Skeletal muscle satellite cell (primary cell): ENCODE results near the gene TPST1.
"Not testable (repeated sequence)": the region's sequence is repeated elsewhere in the genome, so short reads cannot be mapped to it uniquely, and the experiment has no call there.

Source experiments
- H3K27me3 ChIP-seq: 2 replicates; pipeline ENCODE4 v1.7.0; 2013; ENCODE audit warnings: low read length; ENCODE audit not compliant: control insufficient read depth, insufficient read depth
- H3K36me3 ChIP-seq: 2 replicates; pipeline ENCODE4 v1.7.0; 2013; ENCODE audit warnings: mild to moderate bottlenecking, control low read depth, low read length; ENCODE audit not compliant: insufficient read depth
- H3K4me1 ChIP-seq: 2 replicates; pipeline ENCODE4 v1.7.0; 2013; ENCODE audit warnings: low read length; ENCODE audit not compliant: control insufficient read depth, insufficient read depth
- H3K4me2 ChIP-seq: 2 replicates; pipeline ENCODE4 v1.7.0; 2013; ENCODE audit warnings: mild to moderate bottlenecking, low read length
- H3K4me3 ChIP-seq: 2 replicates; pipeline ENCODE4 v1.7.0; 2013; ENCODE audit warnings: low read length
- H3K9ac ChIP-seq: 2 replicates; pipeline ENCODE4 v1.7.0; 2013; ENCODE audit warnings: mild to moderate bottlenecking, low read depth, low read length, moderate library complexity
- H3K9me3 ChIP-seq: replicated peaks from 2 replicates; pipeline ENCODE4 v1.7.0; 2013; ENCODE audit warnings: mild to moderate bottlenecking, control low read depth, low read length

Gene TPST1

DNA sequence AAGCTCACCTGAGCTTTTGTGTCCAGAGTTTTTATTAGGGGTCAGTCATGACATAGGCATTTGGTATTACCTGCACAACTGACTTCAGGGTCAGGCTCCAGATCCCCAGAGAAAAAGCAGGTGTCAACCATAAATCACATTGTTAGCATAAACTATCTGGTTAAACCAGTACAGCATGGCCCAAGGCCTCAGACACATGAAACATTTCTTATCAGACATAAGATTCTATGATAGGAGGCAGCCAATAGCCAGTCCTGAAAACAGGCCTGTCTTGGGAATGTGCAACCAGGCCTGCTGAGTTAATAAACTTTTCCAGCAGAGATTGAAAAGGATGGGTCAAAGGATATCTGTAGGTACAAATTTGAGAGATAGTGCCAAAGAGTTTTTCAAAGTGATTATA is 116.1 kb downstream of the TPST1 start:
- Histone ChIP-seq H3K4me1 (peaks cover 6% of the 10 kb centered on the region), H3K4me3 (no peak overlapping the region), H3K4me2 (no peak overlapping the region), H3K9ac (no peak overlapping the region), H3K9me3 (no peaks in the 10 kb centered on the region), H3K27me3 (no peaks in the 10 kb centered on the region), H3K36me3 (no peaks in the 10 kb centered on the region)

DNA sequence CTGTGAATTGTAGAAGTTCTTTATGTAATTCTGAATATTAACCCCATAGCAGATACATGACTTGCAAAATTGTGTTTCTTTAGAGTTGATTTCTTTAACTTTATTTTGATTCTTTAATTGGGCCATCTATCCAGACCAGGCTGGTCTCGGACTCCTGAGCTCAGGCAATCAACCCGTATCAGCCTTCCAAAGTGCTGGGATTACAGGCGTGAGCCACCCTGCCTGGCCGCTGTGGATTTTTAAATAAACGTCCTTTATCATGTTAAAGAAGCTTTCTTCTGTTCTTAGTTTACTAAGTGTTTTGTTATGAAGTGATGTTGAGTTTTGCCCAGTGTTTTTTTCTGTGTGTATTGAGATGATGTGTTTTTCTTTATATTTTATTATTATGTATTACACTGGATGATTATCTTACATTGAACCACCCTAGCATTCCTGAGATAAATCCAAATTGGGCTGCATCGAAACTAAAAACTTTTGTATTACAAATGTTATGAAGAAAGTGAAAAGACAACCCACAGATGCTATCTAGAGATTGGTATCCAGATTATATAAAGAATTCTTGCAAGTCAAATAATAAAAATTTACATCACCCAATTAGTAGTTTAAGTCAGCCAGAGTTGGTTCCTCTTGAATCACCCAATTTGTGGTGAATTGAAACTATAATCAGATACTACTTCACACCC is 118.1 kb downstream of the TPST1 start:
- Histone ChIP-seq H3K4me1 (peaks cover 18% of the 10 kb centered on the region), H3K27me3 (no peaks in the 10 kb centered on the region), H3K4me2 (no peak overlapping the region), H3K9me3 (no peaks in the 10 kb centered on the region), H3K36me3 (no peaks in the 10 kb centered on the region), H3K4me3 (no peak overlapping the region), H3K9ac (no peak overlapping the region)

GRCh38 chr7:66324985-66325384 is 119.9 kb downstream of the TPST1 start:
- H3K36me3 ChIP-seq, result not testable (repeated sequence)

GRCh38 chr7:66326501-66327215 is 121.5 kb downstream of the TPST1 start:
- Histone ChIP-seq H3K4me1 (peaks cover 28% of the 10 kb centered on the region), H3K4me2 (peak overlapping the region; percentile 52), H3K9ac (no peak overlapping the region), H3K4me3 (peak overlapping the region; percentile 12), H3K27me3 (no peaks in the 10 kb centered on the region), H3K36me3 (no peaks in the 10 kb centered on the region), H3K9me3 (no peaks in the 10 kb centered on the region)

More at GRCh38 chr7:66324985-66325384, 119.9 kb downstream of the TPST1 start:
- H3K9me3 ChIP-seq, H3K4me2 ChIP-seq, H3K27me3 ChIP-seq, H3K9ac ChIP-seq, H3K4me3 ChIP-seq: not testable (repeated sequence)
- H3K4me1 ChIP-seq, result peaks cover 18% of the 10 kb centered on the region

GRCh38 chr7:66330961-66331360 is 125.8 kb downstream of the TPST1 start:
- Histone ChIP-seq H3K27me3 (no peaks in the 10 kb centered on the region), H3K9me3 (no peaks in the 10 kb centered on the region), H3K4me1 (peaks cover 29% of the 10 kb centered on the region), H3K9ac (no peak overlapping the region), H3K4me3 (no peak overlapping the region), H3K4me2 (no peak overlapping the region), H3K36me3 (no peaks in the 10 kb centered on the region)

GRCh38 chr7:66331883-66332282 is 126.7 kb downstream of the TPST1 start:
- Histone ChIP-seq H3K4me1 (peaks cover 20% of the 10 kb centered on the region), H3K9me3 (no peaks in the 10 kb centered on the region), H3K36me3 (no peaks in the 10 kb centered on the region), H3K27me3 (no peaks in the 10 kb centered on the region), H3K4me3 (no peak overlapping the region), H3K4me2 (no peak overlapping the region), H3K9ac (no peak overlapping the region)

- Histone ChIP-seq H3K9me3 (no peaks in the 10 kb centered on the region), H3K4me3 (no peak overlapping the region), H3K4me2 (no peak overlapping the region), H3K4me1 (peaks cover 14% of the 10 kb centered on the region), H3K27me3 (no peaks in the 10 kb centered on the region), H3K36me3 (no peaks in the 10 kb centered on the region), H3K9ac (no peak overlapping the region)
These were observed 128.3 kb downstream of the TPST1 start for GRCh38 chr7:66333443-66333842.

DNA sequence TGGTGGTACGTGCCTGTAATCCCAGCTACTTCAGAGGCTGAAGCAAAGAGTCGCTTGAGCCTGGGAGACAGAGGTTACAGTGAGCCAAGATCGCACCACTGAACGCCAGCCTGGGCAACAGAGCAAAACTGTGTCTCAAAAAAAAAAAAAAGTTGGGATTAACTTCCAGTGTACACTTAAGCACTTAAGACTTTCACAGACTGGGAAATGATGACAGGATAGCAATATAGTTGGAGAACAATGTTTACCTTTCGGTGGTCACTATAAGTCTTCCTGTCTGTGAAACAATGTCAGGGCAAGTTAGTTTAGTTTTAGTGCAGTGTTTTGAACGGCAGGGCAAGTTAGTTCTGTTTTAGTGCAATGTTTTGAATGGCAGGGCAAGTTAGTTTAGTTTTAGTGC is 130.2 kb downstream of the TPST1 start:
- Histone ChIP-seq H3K4me3 (no peak overlapping the region), H3K4me1 (peaks cover 14% of the 10 kb centered on the region), H3K9ac (no peak overlapping the region), H3K36me3 (no peaks in the 10 kb centered on the region), H3K27me3 (no peaks in the 10 kb centered on the region), H3K9me3 (no peaks in the 10 kb centered on the region), H3K4me2 (no peak overlapping the region)

DNA sequence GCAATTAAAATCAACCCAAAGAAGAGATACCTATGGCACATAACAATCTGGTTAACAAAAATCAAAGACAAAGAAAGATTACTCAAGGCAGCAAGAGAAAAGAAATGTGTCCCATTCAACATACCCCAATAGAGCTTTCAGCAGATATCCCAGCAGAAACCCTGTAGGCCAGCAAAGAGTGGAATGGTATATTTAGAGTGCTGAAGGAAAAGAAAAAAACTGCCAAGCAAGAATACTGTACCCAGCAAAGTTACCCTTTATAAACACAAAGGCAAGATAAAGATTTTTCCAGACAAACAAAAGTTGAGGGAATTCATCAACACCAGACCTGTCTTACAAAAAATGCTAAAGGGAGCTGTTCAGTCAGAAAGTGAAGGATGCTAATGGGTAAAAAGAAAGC is 131.6 kb downstream of the TPST1 start:
- Histone ChIP-seq H3K4me3 (no peak overlapping the region), H3K9ac (no peak overlapping the region), H3K27me3 (no peaks in the 10 kb centered on the region), H3K9me3 (no peaks in the 10 kb centered on the region), H3K4me2 (no peak overlapping the region), H3K36me3 (no peaks in the 10 kb centered on the region), H3K4me1 (peaks cover 2% of the 10 kb centered on the region)

DNA sequence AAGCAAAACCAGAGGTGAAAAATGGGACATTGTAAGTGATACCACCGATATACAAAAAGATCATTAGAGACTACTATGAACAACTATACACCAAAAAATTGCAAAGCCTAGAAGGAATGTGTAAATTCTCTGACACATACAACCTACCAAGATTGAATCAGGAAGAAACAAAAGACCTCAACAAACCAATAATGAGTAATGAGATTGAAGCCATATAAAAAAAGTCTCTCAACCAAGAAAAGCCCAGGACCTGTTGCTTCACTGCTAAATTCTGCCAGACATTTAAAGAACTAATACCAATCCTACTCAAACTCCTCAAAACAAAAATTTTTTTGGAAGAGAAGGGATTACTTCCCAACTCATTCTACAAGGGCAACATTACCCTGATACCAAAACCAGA is 134.0 kb downstream of the TPST1 start:
- no peak overlapping the region for H3K4me2 ChIP-seq
- no peak overlapping the region for H3K9ac ChIP-seq
- no peaks in the 10 kb centered on the region for H3K27me3 ChIP-seq

DNA sequence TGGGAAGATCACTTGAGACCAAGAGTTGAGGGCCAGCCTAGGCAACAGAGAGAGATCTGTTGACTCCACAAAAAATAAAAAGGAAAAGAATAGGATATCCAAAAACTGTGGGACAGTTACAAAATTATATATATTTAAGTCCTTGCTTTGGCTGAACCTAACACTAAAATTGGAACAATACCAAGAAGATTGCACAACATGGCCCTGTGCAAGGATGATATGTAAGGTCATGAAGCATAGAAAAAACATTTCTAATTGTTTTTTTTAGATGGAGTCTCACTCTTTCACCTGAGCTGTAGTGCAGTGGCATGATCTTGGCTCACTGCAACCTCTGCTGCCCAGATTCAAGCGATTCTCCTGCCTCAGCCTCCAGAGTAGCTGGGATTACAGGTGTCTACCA is 139.0 kb downstream of the TPST1 start:
- no peak overlapping the region for H3K4me2 ChIP-seq
- H3K9ac ChIP-seq, result no peak overlapping the region
- no peaks in the 10 kb centered on the region for H3K27me3 ChIP-seq
- H3K4me3 ChIP-seq, result no peak overlapping the region
- no peaks in the 10 kb centered on the region for H3K9me3 ChIP-seq
- H3K36me3 ChIP-seq, result no peaks in the 10 kb centered on the region
- peaks cover 14% of the 10 kb centered on the region for H3K4me1 ChIP-seq

More for the DNA sequence above, 134.0 kb downstream of the TPST1 start:
- Histone ChIP-seq H3K9me3 (no peaks in the 10 kb centered on the region), H3K4me3 (no peak overlapping the region), H3K4me1 (peaks cover 3% of the 10 kb centered on the region), H3K36me3 (no peaks in the 10 kb centered on the region)

DNA sequence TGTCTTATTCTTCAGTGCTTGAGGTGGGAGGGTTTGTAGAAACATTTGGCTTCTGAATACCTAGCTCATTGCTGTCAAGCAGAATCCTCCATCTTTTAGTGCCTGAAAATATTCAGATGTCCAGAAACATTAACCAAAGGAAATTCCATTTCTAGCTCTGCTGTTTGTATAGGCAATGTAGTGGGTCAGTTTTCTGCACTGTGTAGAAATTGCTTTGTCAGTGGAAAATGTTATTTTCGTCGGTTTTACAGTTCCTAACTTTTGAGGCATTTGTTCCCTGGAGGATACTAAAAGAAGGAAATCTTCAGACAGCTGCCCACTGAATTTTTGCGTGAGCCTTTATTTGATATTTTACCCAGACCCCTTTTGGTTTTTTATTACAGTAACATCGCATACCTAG is 143.4 kb downstream of the TPST1 start:
- peaks cover 18% of the 10 kb centered on the region for H3K4me1 ChIP-seq
- no peaks in the 10 kb centered on the region for H3K9me3 ChIP-seq
- no peak overlapping the region for H3K9ac ChIP-seq
- H3K4me2 ChIP-seq, result no peak overlapping the region
- no peaks in the 10 kb centered on the region for H3K27me3 ChIP-seq
- no peaks in the 10 kb centered on the region for H3K36me3 ChIP-seq
- no peak overlapping the region for H3K4me3 ChIP-seq
